IPS DF 4.7 (cell line): ENCODE data around the gene SDHAF3.
"Not testable (repeated sequence)": the region's sequence is repeated elsewhere in the genome, so short reads cannot be mapped to it uniquely, and the experiment has no call there.

Source experiments
- DNase-seq: peaks from one replicate; pipeline ENCODE4 v3.0.0-alpha.2; 2013; ENCODE audit warnings: low spot score; ENCODE audit errors: extremely low read depth

The SDHAF3 gene

DNA sequence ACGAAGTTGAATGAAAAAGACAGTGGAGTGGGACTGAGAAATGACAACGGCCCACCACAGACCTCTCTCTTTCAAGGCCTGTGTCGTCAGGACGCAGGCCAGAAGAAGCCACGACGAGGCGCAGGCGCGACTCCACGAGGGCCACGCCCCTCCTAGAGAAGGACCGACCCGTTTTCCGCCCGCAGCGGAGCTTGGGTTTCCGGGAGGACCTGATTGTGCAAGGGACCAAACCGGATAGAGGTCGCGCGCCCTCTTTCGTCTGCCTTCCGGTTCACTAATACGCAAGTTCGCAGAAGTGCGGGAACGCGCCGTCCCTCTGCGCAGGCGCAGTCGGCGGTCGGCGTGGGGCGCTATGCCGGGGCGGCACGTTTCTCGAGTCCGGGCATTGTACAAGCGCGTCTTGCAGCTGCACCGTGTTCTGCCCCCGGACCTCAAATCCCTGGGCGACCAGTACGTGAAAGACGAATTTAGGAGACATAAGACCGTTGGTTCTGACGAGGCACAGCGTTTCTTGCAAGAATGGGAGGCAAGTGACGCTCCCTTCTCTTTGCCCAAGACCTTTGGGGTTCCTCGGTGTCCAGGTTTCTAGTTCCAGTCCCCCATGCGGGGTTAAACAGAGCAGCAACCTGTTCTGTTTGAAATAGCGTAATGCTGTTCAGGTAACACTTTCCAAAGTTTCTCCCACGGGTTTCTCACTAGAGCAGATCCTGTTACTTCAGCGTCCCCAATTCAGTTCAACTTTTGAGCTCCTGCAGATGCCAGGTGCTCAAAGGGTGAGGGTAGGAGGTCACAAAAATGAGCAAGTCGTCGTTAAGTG lies at the start of gene SDHAF3:
Gene SDHAF3, plus strand, starts transcription at position 327 of the 817 bp plus-strand sequence. Its CDS starts 26 bp downstream, at position 353.
- peak; percentile 93 for DNase-seq

DNA sequence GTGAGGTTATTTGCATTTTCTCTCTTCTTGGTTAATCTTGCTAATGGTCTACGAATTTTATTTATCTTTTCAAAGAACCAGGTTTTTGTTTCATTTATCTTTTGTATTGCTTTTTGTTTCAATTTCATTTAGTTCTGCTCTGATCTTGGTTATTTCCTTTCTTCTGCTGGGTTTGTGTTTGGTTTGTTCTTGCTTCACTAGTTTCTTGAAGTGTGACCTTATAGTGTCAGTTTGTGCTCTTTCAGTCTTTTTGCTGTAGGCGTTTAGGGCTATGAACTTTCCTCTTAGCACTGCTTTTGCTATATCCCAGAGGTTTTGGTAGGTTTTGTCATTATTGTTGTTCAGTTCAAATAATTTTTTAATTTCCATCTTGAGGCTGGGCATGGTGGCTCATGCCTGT lies 45.5 kb upstream of the SDHAF3 start:
- not testable (repeated sequence) for DNase-seq

DNA sequence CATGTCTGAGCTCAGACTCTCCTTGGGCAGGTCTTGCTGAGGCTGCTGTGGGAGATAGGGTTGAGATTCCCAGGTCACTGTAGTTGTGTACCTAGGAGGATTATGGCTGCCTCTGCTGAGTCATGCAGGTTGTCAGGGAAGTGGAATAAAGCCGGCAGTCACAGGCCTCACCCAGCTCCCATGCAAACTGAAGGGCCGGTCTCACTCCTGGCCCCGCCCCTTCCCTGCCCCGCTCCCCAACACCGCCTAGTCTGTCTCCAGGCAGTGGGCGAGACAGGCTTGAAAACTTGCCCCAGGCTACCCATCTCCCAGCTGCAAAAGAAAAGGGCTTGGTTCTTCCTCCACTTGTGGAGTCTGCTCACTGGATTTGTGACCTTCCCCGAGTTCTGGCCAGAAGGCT lies 41.6 kb upstream of the SDHAF3 start:
- DNase-seq: no peak

DNA sequence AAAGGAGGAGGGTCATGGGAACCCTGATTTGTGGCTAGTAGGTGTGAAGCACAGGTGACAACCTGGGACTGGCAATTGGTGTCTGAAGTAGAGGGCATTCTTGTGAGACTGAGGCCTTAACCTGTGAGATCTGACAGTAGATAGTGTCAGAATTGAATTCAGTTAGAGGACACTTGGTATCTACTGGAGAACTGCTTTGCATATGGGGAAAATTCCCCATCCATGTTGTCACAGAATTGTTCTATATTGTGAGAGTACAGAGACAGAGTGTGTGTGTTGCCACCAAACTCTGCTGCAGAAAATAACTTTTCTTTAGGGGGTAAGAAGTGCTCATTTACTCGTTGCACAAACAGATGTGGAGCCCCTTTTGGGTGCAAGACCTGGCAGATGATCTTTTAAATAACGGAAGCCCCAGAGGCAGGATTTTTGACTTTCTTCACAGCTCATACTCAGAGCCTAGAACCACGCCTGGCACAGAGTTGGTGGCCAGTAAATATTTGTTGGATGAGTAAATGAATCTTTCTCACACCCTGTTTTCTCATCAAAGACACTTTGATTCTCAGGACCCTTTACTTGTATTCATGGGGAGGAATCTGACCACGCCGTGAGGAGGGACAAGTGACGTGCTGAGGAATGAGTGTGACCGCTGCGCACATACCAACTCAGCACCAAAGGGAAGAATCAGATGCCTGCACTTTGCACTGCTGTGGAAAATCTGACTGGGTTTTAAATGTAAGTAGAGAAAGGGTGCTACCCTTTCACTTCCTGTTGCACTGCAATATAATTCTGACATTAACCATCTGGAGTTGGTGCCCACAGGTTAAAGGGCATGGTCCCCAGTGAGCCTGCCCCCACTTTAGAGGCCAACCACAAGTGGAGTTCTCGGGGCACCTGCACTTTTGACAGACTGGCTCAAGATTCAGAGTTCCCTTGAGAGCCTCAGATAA lies 39.2 kb upstream of the SDHAF3 start:
- no peak for DNase-seq

DNA sequence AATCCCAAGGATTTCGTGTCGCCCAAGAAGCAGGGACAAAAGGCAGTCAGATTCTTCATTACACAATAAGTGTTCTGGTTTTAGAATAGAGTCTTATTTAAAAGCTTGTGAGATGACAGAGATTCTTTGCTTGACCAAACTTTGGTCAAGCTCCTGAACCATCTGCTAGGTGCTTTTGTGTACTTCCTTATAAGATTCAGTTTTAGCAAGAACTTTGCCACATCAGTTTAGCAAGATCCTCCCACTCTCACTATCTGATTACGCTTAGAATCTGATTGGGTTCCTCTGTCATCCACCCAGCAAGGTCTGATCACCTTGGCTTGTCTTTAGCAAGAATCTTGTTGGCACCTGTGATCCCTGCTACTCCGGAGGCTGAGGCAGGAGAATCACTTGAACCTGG lies 38.2 kb upstream of the SDHAF3 start:
- no peak for DNase-seq

DNA sequence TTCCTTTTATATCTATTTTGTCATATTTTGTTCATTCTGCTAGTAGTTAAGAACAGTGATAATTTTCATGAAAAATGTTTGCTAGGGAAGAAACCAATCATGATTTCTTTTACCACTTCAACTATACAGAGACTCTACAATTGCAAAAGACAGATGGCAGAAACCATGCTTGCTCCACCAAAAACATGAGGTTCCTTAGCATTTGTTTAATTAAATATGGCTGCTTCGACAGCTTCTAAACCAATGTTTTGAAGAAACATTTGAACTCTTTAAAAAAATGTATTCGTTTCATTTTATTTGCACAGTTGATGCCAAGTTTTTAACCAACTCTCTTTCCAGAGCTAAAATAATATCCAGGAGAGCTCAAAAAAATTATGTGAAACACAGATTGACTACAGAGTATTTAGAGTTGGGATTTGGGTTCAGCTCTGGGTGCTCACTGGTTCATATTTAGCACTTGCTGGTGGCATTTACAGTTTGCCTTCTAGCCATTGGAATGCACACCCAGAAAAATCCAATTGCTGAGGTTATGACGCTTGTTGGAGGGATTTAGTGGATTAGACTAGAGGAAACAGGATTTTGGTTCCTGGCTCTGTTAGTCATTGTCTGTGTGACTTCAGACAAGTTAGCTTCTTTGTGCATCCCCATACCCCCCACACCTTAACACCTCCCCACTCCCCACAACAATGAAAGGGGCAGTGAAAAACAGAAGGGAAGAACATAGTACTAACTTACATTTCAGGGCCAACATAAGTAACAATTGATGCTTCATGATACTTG lies 35.8 kb upstream of the SDHAF3 start:
- no peak for DNase-seq

DNA sequence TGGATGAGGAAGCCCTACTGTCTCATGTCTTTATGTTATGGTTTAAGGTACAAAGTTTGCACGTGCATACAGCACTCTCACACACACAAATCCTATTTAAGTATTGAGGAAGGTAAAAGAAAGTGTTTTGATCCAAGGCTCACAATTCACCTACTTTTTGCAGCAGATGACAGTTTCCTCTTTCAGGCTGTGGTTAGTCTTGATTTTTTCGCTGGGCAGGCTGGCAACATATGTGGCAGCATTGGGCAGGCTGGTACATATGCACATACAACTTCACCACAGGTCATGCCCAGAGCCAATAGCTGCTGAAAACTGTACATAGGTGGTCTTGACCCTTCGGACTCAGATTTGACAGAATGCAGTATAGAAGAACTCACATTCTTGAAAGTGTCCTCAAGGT lies 29.1 kb upstream of the SDHAF3 start:
- DNase-seq: no peak

DNA sequence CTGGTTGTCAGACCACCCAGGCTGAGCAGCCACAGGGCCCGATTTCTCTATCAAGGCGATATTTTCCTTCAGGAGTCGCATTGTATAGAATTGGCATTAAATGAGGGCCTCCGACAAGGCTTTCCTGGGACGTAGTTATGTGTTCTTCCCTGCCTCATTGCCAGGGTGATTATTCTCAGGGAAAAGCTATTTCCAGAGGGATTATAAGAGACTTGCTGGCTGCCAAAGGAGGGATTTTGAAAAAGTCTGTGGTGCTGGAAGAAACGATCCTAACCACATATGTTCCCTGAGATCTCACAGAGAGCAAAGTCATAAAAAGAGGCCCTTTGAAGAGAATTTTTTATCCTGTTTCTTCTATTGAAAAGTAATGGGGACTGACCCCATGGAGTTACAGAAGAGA lies 27.7 kb upstream of the SDHAF3 start:
- no peak for DNase-seq

DNA sequence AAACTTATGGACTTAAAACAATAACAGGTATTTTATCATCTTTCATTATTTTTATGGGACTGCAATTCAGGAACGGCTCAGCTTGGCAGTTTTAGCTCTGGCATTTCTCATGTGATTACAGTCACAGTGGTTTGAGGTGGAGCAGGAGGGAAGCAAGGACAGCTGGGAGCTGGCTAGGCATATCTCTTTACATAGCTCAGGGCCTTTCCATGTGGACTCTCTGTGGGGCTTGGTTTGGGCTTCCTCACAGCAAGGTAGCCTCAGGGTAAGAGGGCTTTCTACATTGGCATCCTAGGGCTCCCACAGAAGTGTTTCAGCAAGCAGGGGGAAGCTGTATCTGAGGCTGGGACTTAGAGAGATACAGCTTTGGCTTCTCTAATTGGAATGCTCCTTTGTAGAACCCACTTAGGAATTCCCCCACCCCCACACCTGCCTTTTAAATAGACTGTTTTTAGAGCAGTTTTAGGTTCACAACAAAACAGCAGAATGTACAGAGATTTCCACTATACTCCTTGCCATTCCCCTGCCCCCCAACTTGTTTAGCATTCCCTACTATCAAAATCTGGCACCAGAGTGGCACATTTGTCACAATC lies 26.6 kb upstream of the SDHAF3 start:
- DNase-seq: no peak

DNA sequence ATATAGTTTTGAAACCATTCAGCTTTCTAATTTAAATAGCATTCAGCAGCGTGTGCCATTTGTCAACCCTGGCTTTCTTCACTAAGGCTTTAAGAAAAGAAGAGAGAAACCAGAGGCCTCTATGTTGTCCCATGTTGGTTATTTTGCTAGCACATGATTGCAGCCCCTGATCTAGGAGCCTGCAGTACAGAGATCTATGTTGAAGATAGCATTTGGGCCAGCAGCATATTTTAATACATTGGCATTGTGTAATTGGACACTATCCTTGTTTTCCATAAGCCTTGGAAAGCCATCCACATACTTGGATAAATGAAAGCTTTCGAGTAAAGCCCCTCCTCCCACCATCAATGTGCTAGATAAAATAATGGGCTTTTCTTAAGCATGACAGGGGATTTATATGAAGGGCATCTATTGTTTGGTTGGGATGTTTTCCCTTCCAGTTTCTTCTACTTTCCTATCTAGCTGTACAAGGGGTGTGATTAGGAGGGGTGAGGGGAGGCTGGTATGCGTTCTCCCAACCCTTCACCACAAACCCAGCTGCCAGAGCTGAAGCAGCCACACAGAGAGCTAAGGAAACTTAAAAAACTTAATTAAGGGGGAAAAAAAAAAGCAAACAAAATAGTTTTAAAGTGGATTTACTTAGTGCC lies 23.1 kb upstream of the SDHAF3 start:
- DNase-seq: no peak

DNA sequence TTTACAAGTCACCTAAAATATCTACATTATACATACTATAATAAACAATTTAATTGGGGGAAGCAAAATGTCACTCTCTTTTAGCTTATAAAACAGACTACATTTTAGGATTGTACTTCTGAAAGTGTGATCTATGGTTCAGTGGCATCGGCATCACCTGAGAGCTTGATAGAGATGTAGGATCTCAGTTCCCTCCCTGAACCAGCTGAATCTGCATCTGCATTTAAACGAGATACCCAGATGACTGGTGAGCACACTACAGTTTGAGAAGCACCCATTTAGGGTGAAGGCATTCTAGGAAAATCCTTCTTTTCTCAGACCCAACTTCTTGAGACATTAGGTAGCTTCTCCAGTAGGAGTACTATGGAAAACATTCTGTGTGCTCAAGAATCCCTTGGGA lies 21.5 kb upstream of the SDHAF3 start:
- DNase-seq: no peak

DNA sequence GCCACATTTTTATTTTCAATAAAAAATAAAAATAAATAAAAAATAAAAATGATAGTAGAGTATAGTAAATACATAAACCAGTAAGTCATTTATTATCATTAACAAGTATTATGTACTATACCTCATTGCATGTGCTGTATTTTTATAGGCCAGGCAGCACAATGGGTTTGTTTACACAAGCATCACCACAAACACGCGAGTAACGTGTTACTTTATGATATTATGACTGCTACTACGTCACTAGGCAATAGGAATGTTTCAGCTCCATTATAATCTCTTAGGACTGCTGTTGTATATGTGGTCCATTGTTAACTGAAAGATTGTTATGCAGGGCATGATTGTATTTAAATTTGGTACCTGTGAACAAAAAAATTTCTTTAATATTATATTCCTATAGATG lies 20.8 kb upstream of the SDHAF3 start:
- no peak for DNase-seq

DNA sequence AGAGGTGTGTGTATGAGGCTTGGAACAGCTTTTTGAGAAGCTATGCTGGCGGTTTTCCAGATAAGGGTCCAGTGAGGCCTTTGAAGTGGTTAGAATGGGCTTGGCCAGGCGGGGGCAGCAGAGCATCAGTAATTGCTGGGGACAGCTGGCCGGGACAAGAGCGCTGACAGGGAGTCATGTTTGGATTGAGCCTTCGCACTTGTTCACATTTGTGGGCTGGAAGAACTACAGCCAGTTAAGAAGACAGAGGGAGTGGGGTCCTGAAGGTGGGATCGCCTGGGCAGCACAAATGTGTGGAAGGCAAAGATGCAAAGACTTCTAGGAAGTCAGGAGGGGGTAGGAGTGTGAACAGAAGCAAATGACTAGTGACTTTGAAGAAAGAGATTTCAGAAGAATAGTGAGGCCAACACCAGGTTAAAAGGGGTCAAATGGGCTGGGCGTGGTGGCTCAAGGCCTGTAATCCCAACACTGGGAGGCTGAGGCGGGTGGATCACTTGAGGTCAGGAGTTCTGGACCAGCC lies 12.7 kb upstream of the SDHAF3 start:
- no peak for DNase-seq

DNA sequence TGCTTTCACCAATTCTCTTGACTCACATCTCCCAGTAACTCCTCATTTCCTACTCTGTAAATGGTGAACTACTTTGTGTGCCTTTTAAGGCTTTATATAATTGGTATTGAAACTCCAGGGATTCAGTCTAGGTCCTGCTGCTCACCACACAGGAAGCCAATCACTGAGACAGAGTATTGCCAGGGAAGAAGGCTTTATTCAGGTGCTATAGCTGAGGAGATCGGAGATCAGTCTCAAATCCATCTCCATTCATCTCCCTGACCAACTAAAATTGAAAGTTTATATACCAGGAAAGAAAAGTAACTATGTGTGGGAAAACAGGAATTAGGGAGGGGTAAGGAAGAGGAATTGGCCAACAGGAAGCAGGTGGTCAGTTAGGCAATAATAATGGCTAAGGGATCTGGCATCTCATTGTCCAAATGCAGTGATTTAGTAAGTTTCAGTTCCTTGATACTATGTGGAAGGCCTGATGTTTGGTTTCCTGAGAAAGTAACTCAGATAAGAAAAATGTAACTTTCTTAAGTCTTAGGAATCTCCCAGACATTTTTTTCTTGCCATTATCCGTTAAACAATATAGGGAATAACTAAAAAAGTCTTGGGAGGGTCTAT lies 10.2 kb upstream of the SDHAF3 start:
- no peak for DNase-seq

DNA sequence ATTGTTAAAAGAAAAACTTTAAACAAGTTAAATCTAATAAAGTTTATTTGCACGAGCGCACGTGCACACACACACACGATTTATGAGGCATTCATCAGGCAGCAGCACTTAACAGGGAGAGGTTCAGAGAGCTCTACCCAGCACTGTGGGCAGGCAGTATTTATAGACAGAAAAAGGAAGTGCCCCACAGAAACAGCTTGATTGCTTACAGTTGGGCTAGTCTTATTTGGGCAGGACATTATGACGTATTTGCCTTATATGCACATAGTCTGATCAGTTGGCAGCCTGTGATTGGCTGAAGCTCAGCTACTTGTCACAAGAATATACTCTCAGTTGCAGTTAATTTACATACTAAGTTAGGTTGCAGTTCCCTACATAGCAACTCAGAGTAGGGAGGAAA lies 1.2 kb upstream of the SDHAF3 start:
- no peak for DNase-seq

DNA sequence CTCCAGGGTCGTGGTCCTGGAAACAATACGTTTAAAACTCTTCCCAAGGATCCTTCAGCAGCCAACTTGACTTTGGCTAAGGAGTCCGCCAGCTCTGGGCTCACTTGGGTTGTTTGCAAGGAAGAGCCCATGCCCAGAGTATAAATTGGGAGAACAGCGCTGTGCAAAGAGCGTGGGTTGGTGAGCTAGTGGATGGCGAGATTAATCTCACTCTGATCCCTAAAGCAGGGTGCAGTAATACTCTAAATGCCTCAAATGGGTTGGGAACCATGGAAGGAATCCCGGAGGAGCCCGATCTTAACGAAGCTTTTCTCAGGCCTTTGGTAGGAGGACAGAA lies 495 bp upstream of the SDHAF3 start:
- DNase-seq: no peak

DNA sequence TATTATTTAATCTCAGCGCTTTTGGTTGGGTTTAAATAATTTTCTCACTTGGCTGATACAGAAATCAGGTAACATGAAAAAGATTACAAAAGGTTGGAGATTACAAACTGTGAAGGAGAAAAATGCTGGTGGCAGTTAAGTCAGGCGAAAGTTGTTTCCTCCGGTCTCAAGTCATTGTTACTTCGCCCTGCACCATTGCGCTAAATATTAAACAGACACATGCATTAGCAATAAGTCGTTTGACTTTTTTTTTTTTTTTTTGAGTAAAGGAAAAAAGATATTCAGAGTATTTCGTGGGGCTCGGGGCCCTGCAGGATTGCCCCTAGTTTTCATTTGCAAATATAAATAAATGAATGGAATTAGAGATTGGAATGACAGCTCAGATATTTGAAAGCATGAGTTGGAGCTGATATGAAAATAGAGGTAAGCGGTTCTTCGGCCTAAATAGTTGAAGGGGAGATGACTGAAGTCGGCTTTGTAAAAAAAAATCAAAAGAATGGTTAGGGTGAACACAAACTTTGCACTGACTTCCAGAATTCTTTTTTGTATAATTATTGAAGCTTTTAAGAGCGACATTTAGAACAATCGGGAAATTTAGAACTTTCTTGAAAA lies 914 bp downstream of the SDHAF3 start:
- no peak for DNase-seq

DNA sequence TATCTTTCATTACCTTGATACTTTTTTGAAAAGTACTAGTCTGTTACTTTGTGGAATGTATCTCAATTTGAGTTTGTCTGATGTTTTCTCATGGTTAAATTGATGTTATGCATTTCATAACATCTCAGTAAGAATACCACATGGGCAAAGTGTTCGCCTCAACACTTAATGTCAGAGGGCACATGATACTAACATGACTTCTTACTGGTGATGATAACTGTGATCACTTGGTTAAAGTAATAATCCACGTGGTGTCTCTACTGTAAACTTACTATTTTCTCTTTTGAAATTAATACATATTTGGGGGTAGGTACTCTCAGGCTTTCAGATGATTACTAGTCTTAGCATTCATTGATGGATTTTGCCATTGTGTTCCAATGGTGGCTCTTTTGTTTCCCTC lies 2.2 kb downstream of the SDHAF3 start:
- no peak for DNase-seq

DNA sequence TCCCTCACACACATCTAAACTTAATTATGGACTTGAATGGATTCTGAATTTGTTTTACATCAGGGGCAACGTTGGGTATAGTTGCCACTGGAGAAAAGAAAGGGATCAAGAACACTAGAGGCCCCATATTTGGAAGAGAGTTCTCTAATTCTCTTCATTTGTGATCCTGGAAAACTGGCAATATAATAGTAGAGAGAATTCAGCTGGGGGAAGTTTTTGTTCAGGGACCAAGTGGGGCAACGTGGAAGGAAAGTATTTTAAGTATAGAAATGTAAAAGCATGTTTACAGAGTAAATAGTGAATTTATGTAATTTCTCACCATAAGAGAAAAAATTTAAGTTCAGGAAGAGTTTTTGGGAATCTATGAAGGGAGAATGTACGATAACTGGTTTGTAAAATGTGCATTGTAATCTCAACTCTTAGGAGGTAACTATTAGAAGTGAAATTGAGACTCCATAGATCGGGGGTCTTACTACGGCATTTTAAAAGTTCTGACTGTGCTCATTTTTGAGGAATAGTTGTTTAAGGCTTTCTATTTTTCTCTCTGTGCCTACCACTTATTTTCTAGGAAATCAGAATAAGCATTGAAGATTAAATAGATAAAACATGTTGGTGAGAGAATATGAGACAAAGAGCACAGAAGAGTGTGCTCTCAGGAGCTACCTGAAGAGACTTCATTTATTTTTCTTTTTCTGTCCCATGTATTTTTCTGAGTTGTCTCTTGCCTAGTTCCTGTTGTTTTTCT lies 3.4 kb downstream of the SDHAF3 start:
- DNase-seq: no peak
